HCT116 (cell line): ENCODE results near the gene ADGRF4. TPM values are rescaled to one million over a fixed set of nuclear protein-coding genes. Genes with fewer than 3 reads are reported as not detected.

Experiments
- ATAC-seq: fragments of 200-7000 bp; cut with Tn5 transposase; 2 replicates; pipeline ENCODE4 v1.9.1; 2020; ENCODE audit warnings: mild to moderate bottlenecking, moderate library complexity
- BruUV-seq: library from RNA; stranded (reverse); fragments of 400-500 nt; replicated peaks from 2 replicates; lab custom pipeline; 2021; lab: Mats Ljungman, UMichigan
- CTCF ChIA-PET: fragments of 300-600 bp; sonication (Branson Sonifier 250); formaldehyde crosslinking; loops from one replicate; lab custom pipeline; 2021; ENCODE audit warnings: antibody characterized with exemption; lab: Charles Lee
- POLR2A ChIA-PET: fragments of 300-600, 350-600 bp; sonication (Branson Sonifier 250); formaldehyde crosslinking; loops from one replicate; lab custom pipeline; 2021; ENCODE audit warnings: antibody characterized with exemption; lab: Charles Lee
- RAD21 ChIA-PET, 2 experiments: fragments of 300-600 bp; sonication (Branson Sonifier 250); formaldehyde crosslinking; loops; one replicate each; lab custom pipeline; 2023; ENCODE audit warnings: low total read pairs in 2 of 2; ENCODE audit not compliant: uncharacterized antibody in 2 of 2, unreplicated experiment in 2 of 2, low non-redundant PET in 1 of 2; lab: Charles Lee
- DNase-seq: peaks from one replicate; pipeline ENCODE4 v3.0.0-alpha.2; 2010; ENCODE audit warnings: low read depth, low spot score
- H2AFZ ChIP-seq: fragments of 200-600 bp; shearing (Covaris generic), sonication (generic); 2 replicates; pipeline ENCODE4 v1.6.1; 2017; ENCODE audit warnings: low read depth, mixed run types, mixed read lengths, antibody characterized with exemption, low read length; ENCODE audit not compliant: poor library complexity, severe bottlenecking
- H3K27ac ChIP-seq: 2 replicates; pipeline ENCODE4 v1.5.1; 2012; ENCODE audit warnings: low read depth, low read length
- H3K27me3 ChIP-seq: fragments of 200-600 bp; sonication (generic); 2 replicates; pipeline ENCODE4 v1.6.1; 2016; ENCODE audit warnings: mixed run types, low read length, mixed read lengths; ENCODE audit not compliant: insufficient read depth
- H3K36me3 ChIP-seq, 2 experiments: fragments of 200-500 bp in 1 of 2; fragments of 200-600 bp in 1 of 2; sonication (Bioruptor generic) in 1 of 2; sonication (generic) in 1 of 2; 2 replicates each; pipeline versions ENCODE4 v1.5.1 to v1.6.1; 2014 to 2016; ENCODE audit warnings: low read length in 2 of 2, inconsistent platforms in 1 of 2, mixed read lengths in 1 of 2, mixed run types in 1 of 2; ENCODE audit not compliant: insufficient read depth in 2 of 2, control insufficient read depth in 1 of 2
- H3K4me1 ChIP-seq, 2 experiments: fragments of 200-600 bp in 1 of 2; sonication (generic) in 1 of 2; 2 replicates each; pipeline versions ENCODE4 v1.5.1 to v1.6.1; 2012 to 2017; ENCODE audit warnings: low read length in 2 of 2, inconsistent platforms in 1 of 2, mild to moderate bottlenecking in 1 of 2, mixed read lengths in 1 of 2, mixed run types in 1 of 2, moderate library complexity in 1 of 2; ENCODE audit not compliant: insufficient read depth in 2 of 2, control insufficient read depth in 1 of 2
- H3K4me2 ChIP-seq: fragments of 200-600 bp; sonication (generic); 2 replicates; pipeline ENCODE4 v1.6.1; 2017; ENCODE audit warnings: mixed run types, low read length, mixed read lengths
- H3K4me3 ChIP-seq, 2 experiments: fragments of 200-600 bp in 1 of 2; sonication (generic) in 1 of 2; replicated peaks in 1 of 2; 2 replicates each; pipeline ENCODE4 v1.5.1; 2011 to 2016; ENCODE audit warnings: low read length in 2 of 2, control low read depth in 1 of 2, low read depth in 1 of 2, mild to moderate bottlenecking in 1 of 2, mixed read lengths in 1 of 2, mixed run types in 1 of 2
- H3K79me2 ChIP-seq: fragments of 200-600 bp; sonication (generic); 2 replicates; pipeline ENCODE4 v1.6.1; 2017; ENCODE audit warnings: mild to moderate bottlenecking, mixed run types, low read length, moderate library complexity, mixed read lengths; ENCODE audit not compliant: insufficient read depth
- H3K9ac ChIP-seq: fragments of 200-600 bp; sonication (generic); 2 replicates; pipeline ENCODE4 v1.6.1; 2016; ENCODE audit warnings: low read length, mixed read lengths
- H3K9me2 ChIP-seq: fragments of 200-600 bp; sonication (generic), shearing (Covaris generic); 2 replicates; pipeline ENCODE4 v1.6.1; 2017; ENCODE audit warnings: mixed run types, mild to moderate bottlenecking, moderate library complexity; ENCODE audit not compliant: insufficient read depth
- H3K9me3 ChIP-seq, 2 experiments: fragments of 200-500 bp in 1 of 2; fragments of 200-600 bp in 1 of 2; sonication (Bioruptor generic) in 1 of 2; sonication (generic) in 1 of 2; 2 replicates each; pipeline ENCODE4 v1.6.1; 2014 to 2017; ENCODE audit warnings: low read length in 2 of 2, mixed read lengths in 2 of 2, inconsistent platforms in 1 of 2, low read depth in 1 of 2, mild to moderate bottlenecking in 1 of 2, mixed run types in 1 of 2, moderate library complexity in 1 of 2; ENCODE audit not compliant: control insufficient read depth in 1 of 2, insufficient read depth in 1 of 2
- H4K20me1 ChIP-seq: fragments of 200-600 bp; sonication (generic), shearing (Covaris generic); 2 replicates; pipeline ENCODE4 v1.6.1; 2017; ENCODE audit warnings: mixed run types, mild to moderate bottlenecking, moderate library complexity; ENCODE audit not compliant: insufficient read depth
- CEBPB ChIP-seq: IDR thresholded peaks from 2 replicates; pipeline ENCODE4 v1.6.1; 2012; ENCODE audit warnings: low read depth
- ELF1 ChIP-seq: IDR thresholded peaks from 2 replicates; pipeline ENCODE4 v1.6.1; 2012; ENCODE audit warnings: low read depth, borderline replicate concordance
- EZH2 ChIP-seq: fragments of 200-600 bp; sonication (generic); IDR thresholded peaks from 2 replicates; pipeline ENCODE4 v1.6.1; 2017; ENCODE audit warnings: antibody characterized with exemption, mixed run types
- EZH2phosphoT487 ChIP-seq: fragments of 200-600 bp; IDR thresholded peaks from 2 replicates; pipeline ENCODE4 v1.6.1; 2018; ENCODE audit warnings: antibody characterized with exemption, borderline replicate concordance
- JUND ChIP-seq: IDR thresholded peaks from 2 replicates; pipeline ENCODE4 v1.6.1; 2012
- POLR2A ChIP-seq: IDR thresholded peaks from 2 replicates; pipeline ENCODE4 v1.7.0; 2011; ENCODE audit warnings: borderline replicate concordance; ENCODE audit not compliant: insufficient read depth, insufficient read length; ENCODE audit errors: extremely low read depth
- POLR2AphosphoS5 ChIP-seq: IDR thresholded peaks from 2 replicates; pipeline ENCODE4 v1.6.1; 2011; ENCODE audit warnings: mild to moderate bottlenecking, low read depth, low read length, moderate library complexity
- SP1 ChIP-seq: IDR thresholded peaks from 2 replicates; pipeline ENCODE4 v1.6.1; 2012; ENCODE audit warnings: low read depth
- SRF ChIP-seq: IDR thresholded peaks from 2 replicates; pipeline ENCODE4 v1.6.1; 2012; ENCODE audit warnings: low read depth
- TCF7L2 ChIP-seq: IDR thresholded peaks from 2 replicates; pipeline ENCODE4 v1.7.0; 2011; ENCODE audit warnings: borderline replicate concordance, inconsistent platforms; ENCODE audit not compliant: insufficient read depth, insufficient read length; ENCODE audit errors: extremely low read depth
- YY1 ChIP-seq: IDR thresholded peaks from 2 replicates; pipeline ENCODE4 v1.6.1; 2011; ENCODE audit warnings: low read length, low read depth, moderate library complexity, mild to moderate bottlenecking; ENCODE audit not compliant: insufficient replicate concordance; ENCODE audit errors: extremely low read depth
- intact Hi-C: fragments of 100-400 bp; cut with micrococcal nuclease; formaldehyde crosslinking; loops from 2 replicates; pipeline ENCODE4 v1.10.0; 2022
- total RNA-seq: library from RNA; stranded (reverse); gene quantifications from one replicate; pipeline ENCODE4 v1.2.1, GENCODE V29; 2021; ENCODE audit not compliant: unreplicated experiment
- TF ChIP-seq, protein P1 (sequence below): IDR thresholded peaks from 2 replicates; pipeline ENCODE4 v1.6.1; 2012; ENCODE audit warnings: low read depth

Gene ADGRF4
- total RNA-seq, 1 experiment from 2014 or later: not detected

DNA sequence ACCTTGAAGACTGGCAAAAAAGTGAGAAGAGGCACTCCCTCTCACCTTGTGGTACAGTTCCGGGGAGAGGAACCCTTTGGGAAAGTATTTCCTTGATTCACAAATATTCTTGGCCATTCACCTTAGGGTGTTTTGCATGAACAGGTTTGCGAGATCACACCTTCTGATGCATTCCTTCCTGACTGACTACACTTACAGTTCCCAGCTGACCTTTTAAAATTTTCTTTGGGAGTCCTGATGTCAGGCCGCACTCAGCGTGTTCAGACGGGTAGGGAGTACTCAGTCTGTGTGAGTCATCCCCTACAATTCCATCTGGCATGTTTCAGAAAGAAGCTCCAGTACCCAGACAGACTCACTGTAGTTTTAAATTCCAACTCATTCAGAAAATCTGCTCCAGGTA is 1.7 kb downstream of the ADGRF4 start (continued):
- no peak for TF ChIP-seq POLR2AphosphoS5
- no peak for TF ChIP-seq SRF

DNA sequence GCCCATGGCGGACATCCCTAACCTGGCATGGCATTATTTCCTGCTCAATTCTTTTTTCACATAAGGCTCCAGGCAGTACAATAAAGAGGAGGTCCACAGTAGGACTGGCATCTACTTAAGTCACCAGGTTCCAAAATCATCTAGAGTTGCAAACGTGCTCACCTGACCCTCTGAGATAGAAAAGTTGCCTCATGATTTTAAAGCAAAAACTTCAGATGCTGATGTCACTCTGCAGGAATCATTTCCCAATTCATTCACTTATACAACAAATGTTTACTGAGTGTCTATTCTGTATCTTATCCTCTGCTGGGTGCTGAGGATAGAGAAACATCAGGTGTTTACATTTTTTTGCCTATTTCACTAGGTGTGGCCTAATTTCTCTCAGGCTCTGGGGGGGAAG is 2.2 kb downstream of the ADGRF4 start:
- H3K4me2 ChIP-seq: peak overlapping the region; percentile 26
- intact Hi-C loops: no loop called here
- H3K9ac ChIP-seq: no peak overlapping the region
- ATAC-seq (no peak), DNase-seq (no peak)
- TF ChIP-seq JUND (no peak), ELF1 (no peak), CEBPB (no peak), SP1 (no peak), SRF (no peak), POLR2A (no peak), EZH2 (no peak), YY1 (no peak), POLR2AphosphoS5 (no peak), TCF7L2 (no peak), EZH2phosphoT487 (no peak)
- TF ChIP-seq, protein P1, sequence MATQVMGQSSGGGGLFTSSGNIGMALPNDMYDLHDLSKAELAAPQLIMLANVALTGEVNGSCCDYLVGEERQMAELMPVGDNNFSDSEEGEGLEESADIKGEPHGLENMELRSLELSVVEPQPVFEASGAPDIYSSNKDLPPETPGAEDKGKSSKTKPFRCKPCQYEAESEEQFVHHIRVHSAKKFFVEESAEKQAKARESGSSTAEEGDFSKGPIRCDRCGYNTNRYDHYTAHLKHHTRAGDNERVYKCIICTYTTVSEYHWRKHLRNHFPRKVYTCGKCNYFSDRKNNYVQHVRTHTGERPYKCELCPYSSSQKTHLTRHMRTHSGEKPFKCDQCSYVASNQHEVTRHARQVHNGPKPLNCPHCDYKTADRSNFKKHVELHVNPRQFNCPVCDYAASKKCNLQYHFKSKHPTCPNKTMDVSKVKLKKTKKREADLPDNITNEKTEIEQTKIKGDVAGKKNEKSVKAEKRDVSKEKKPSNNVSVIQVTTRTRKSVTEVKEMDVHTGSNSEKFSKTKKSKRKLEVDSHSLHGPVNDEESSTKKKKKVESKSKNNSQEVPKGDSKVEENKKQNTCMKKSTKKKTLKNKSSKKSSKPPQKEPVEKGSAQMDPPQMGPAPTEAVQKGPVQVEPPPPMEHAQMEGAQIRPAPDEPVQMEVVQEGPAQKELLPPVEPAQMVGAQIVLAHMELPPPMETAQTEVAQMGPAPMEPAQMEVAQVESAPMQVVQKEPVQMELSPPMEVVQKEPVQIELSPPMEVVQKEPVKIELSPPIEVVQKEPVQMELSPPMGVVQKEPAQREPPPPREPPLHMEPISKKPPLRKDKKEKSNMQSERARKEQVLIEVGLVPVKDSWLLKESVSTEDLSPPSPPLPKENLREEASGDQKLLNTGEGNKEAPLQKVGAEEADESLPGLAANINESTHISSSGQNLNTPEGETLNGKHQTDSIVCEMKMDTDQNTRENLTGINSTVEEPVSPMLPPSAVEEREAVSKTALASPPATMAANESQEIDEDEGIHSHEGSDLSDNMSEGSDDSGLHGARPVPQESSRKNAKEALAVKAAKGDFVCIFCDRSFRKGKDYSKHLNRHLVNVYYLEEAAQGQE: no peak
- ChIA-PET POLR2A (no interaction called here), CTCF (no interaction called here), RAD21 (no interaction called here)
- no peaks in the 10 kb centered on the region for H3K36me3 ChIP-seq
- peak overlapping the region; percentile 63 for H2AFZ ChIP-seq
- H3K4me3 ChIP-seq: no peak overlapping the region
- no peaks in the 10 kb centered on the region for H4K20me1 ChIP-seq
- no TSS peak for BruUV-seq
- no peaks in the 10 kb centered on the region for H3K79me2 ChIP-seq
- no peak overlapping the region for H3K27ac ChIP-seq
- peaks cover 0 to 26% of the 10 kb centered on the region in 2 experiments; a peak in 2 of 4 replicates for H3K4me1 ChIP-seq
- H3K9me3 ChIP-seq: no peaks in the 10 kb centered on the region
- no peaks in the 10 kb centered on the region for H3K9me2 ChIP-seq
- H3K27me3 ChIP-seq: no peaks in the 10 kb centered on the region
